Heart left ventricle (tissue), 16 donors: ENCODE measurements around the gene VPS37B. TPM values are rescaled to one million over a fixed set of nuclear protein-coding genes. Genes with fewer than 3 reads are reported as not detected.
A peak's percentile ranks its signal among the peaks of the same experiment; 100 is the strongest.

Experiments
- ATAC-seq, 4 donors: fragments of 200-7000 bp; cut with Tn5 transposase; one replicate each; pipeline ENCODE4 v1.9.1; 2020 to 2022; ENCODE audit warnings: moderate library complexity in 4 of 4, mild to moderate bottlenecking in 3 of 4, moderate number of reproducible peaks in 1 of 4
- DNase-seq, 5 donors: peaks; one replicate each; pipeline ENCODE4 v3.0.0-alpha.2; 2020
- H3K27ac ChIP-seq, 12 donors: fragments of 200-600 bp; sonication (generic) in 4 of 12; one replicate each; pipeline versions ENCODE4 v1.5.0 to v1.8.0; 2016 to 2022; ENCODE audit warnings: mild to moderate bottlenecking in 2 of 12
- H3K27me3 ChIP-seq, 9 donors: fragments of 200-600 bp; sonication (generic) in 2 of 9; one replicate each; pipeline versions ENCODE4 v1.5.1 to v1.8.0; 2016 to 2022; ENCODE audit warnings: mild to moderate bottlenecking in 3 of 9
- H3K36me3 ChIP-seq, 9 donors: fragments of 200-600 bp; sonication (generic) in 2 of 9; one replicate each; pipeline versions ENCODE4 v1.5.0 to v1.8.0; 2018 to 2022; ENCODE audit warnings: mild to moderate bottlenecking in 2 of 9
- H3K4me1 ChIP-seq, 12 donors: fragments of 200-600 bp; sonication (generic) in 4 of 12; one replicate each; pipeline versions ENCODE4 v1.5.0 to v1.8.0; 2016 to 2022; ENCODE audit warnings: mild to moderate bottlenecking in 3 of 12
- H3K4me3 ChIP-seq, 12 donors: fragments of 200-600 bp; sonication (generic) in 4 of 12; one replicate each; pipeline versions ENCODE4 v1.5.0 to v1.8.0; 2017 to 2022; ENCODE audit warnings: mild to moderate bottlenecking in 9 of 12, moderate library complexity in 4 of 12
- H3K9me3 ChIP-seq, 12 donors: fragments of 200-600 bp; sonication (generic) in 4 of 12; one replicate each; pipeline versions ENCODE4 v1.5.0 to v1.8.0; 2016 to 2022; ENCODE audit warnings: mild to moderate bottlenecking in 1 of 12
- POLR2A ChIP-seq, 2 donors: fragments of 450-650 bp; IDR thresholded peaks; one replicate each; pipeline ENCODE4 v1.6.1; 2017; ENCODE audit warnings: antibody characterized with exemption in 2 of 2, mild to moderate bottlenecking in 2 of 2, moderate library complexity in 2 of 2
- WGBS, 4 donors: extraction: QIAGEN DNeasy Blood & Tissue Kit in 2 of 4; methylation state at CpG; one replicate each; pipeline versions ENCODE4 v1.1.5 to v1.1.7; 2013 to 2018; 5-methylcytosine and 5-hydroxymethylcytosine counted together
- intact Hi-C, 10 donors: fragments of 100-400 bp; cut with DNase I; formaldehyde crosslinking; loops; one replicate each; pipeline versions ENCODE4 v1.11.1 to v1.14.2; 2022
- polyA plus RNA-seq, 2 donors: library from polyadenylated mRNA; stranded (reverse); fragments of 200-250 nt; gene quantifications; one replicate each; pipeline ENCODE4 v1.2.3, GENCODE V29; 2013
- total RNA-seq, 9 donors: library from RNA; depleted of rRNA in 2 of 9; stranded (reverse); fragments of >200 nt in 2 of 9; fragmentation: NEBNext Ultra II Directional in 3 of 9; extraction: Animal tissue kit (Norgen Biotek cat#: 25700) in 3 of 9; gene quantifications; one replicate each; pipeline versions ENCODE4 v1.1.0 to v1.2.4, GENCODE V29; 2016 to 2023
- TF ChIP-seq, protein P1 (sequence below), 12 donors: fragments of 200-600 bp; sonication (generic) in 4 of 12; IDR thresholded peaks; one replicate each; pipeline versions ENCODE4 v1.5.0 to v1.8.0; 2018 to 2022; ENCODE audit warnings: antibody characterized with exemption in 12 of 12, mild to moderate bottlenecking in 5 of 12
- donor health status: ischemic (EF 13 %, LVEDD 7.1; RV severe dilation, severe dysfunction).
- donor health status: healthy with polysubstance abuse.
- donor health status: DM: no; HTN: yes; CAD: no.
- donor health status: DM: no; HTN: no; CAD: no.
- donor health status: ischemic (EF 25% LVEDD 6.9; RV normal size, moderate dysfunction).
- donor health status: ischemic (EF 25% LVEDD 5.7; RV mildly dilated, moderate dysfunction).
- donor health status: healthy.
- donor health status: DM: yes; HTN: yes; CAD: no.
- donor health status: ischemic (EF 35%, LVEDD 5.7; RV mildly dilated, moderate dysfunction).
- donor health status: nonischemic (EF 11% LVEDD 7.7; RV severe dilation, severe dysfunction).
- donor health status: DM: yes; HTN: yes; CAD: no.
- donor health status: PGD.
- donor health status: ischemic (EF 29% LVEDD 5.4; RV normal size, mild dysfunction).
- donor health status: nonischemic (EF 23%, LVEDD 6.1; RV moderate dilation, normal function).

VPS37B gene
- total and polyA plus RNA-seq, 11 donors: 14.5 to 51.2 (median 21.7) TPM

DNA sequence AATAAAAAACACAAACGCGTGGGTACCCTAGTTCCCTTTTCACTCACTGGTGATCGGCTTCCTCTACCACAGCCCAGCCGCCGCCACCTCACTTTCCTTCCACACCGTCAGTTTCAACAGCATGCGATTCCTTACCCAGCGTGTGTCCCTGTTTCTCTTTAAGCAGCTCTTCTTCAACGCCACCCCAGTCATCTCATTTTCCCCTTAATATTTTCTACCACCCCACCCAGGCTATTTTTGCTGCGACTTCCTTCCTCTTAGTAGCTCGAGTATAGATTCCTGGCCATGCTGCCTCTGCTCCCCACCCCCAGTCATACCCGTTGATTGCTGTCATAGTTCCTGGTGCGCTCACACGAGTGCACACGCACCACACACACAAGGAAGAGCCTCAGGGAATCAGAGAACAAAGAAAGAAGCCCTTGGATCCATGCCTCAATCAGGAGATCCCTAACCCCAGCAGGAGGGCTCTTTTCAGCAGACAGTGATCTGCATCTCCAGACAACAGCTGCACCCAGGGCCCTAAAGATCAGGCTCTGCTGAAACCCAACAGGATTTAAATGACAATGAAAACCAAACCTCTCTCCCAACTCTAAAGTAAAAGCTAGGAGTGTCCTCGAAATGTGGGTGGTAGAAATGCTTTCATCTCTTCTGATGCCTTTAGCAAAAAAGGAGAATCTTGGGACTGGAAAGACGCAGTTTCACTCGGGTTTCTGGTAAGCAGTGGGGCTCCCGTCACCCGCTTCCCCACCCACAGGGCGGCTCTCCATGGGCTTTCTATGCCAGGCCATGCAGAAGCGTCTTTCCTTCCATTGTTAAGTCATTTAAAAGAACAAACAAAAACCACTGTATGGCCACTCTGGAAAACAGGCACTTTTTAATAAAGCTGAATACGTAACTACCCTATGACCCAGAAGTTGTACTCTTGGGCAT lies 23.8 kb downstream of the VPS37B start:
- peak; percentile 29 to 71 (median 58) for ATAC-seq
- TF ChIP-seq, protein P1, sequence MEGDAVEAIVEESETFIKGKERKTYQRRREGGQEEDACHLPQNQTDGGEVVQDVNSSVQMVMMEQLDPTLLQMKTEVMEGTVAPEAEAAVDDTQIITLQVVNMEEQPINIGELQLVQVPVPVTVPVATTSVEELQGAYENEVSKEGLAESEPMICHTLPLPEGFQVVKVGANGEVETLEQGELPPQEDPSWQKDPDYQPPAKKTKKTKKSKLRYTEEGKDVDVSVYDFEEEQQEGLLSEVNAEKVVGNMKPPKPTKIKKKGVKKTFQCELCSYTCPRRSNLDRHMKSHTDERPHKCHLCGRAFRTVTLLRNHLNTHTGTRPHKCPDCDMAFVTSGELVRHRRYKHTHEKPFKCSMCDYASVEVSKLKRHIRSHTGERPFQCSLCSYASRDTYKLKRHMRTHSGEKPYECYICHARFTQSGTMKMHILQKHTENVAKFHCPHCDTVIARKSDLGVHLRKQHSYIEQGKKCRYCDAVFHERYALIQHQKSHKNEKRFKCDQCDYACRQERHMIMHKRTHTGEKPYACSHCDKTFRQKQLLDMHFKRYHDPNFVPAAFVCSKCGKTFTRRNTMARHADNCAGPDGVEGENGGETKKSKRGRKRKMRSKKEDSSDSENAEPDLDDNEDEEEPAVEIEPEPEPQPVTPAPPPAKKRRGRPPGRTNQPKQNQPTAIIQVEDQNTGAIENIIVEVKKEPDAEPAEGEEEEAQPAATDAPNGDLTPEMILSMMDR (IDR thresholded peaks at IDR 0.05): no peak
- no peak for TF ChIP-seq POLR2A (IDR thresholded peaks at IDR 0.05)
- no peaks in the 10 kb centered on the region for H3K9me3 ChIP-seq
- peak; percentile 68 to 81 (median 78) for DNase-seq
- WGBS, 4 donors: 23 to 33% (median 27%) methylated on average over 23 of the region's 23 CpGs
- peaks cover 0 to 41% (median 31%) of the 10 kb centered on the region in 9 donors for H3K36me3 ChIP-seq
- peaks cover 17 to 99% (median 85%) of the 10 kb centered on the region in 12 donors for H3K4me1 ChIP-seq
- peak overlapping the region in 11 of 12 donors; percentile 16 to 60 (median 50) for H3K4me3 ChIP-seq
- no peaks in the 10 kb centered on the region for H3K27me3 ChIP-seq
- intact Hi-C loops: loop anchor here in 1 of 10 donors (2.0 kb wide), 1 partner anchor 17 kb away; no protein-coding TSS in a partner anchor
- H3K27ac ChIP-seq: peak overlapping the region; percentile 83 to 93 (median 87)

DNA sequence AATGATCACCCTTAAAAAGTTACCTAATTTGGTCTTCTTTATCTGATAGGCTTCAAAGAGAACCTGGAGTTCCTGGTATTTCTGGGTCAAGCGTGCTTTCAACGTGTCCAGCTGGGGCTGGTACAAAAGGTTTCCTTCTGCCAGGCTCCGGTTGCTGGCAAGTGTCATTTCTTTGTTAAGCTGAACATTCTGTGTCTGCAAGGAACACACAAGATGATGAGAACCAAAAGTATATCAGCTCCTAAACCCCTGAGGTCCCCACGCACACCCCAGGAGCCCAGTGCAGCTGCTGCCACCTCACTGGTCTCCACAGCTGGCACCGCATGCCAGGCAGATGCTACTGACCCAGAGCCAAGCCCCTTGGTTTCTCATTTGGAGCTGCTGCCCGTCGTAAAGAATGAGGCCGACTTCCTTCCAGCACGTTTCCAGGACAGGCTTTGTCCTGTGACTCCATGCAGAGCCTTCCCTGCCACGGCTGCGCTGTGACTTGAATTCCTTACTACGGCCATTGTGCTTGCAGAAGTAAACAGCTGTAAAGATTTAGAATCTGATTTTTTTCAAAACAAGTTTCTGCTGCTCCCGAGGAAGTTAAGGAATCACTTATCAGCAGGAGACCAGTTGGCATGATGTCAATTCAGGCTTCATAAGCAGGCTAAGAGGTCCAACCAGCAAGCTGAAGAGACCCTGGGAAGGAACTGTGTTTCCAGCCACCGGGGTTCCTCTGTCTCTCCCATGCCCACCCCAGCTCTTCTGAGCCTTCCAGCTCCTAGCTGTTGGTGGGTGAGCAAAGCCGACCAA lies 24.9 kb downstream of the VPS37B start:
- 10 to 21% (median 16%) methylated on average over 12 to 15 of the region's 15 CpGs for WGBS, 4 donors

DNA sequence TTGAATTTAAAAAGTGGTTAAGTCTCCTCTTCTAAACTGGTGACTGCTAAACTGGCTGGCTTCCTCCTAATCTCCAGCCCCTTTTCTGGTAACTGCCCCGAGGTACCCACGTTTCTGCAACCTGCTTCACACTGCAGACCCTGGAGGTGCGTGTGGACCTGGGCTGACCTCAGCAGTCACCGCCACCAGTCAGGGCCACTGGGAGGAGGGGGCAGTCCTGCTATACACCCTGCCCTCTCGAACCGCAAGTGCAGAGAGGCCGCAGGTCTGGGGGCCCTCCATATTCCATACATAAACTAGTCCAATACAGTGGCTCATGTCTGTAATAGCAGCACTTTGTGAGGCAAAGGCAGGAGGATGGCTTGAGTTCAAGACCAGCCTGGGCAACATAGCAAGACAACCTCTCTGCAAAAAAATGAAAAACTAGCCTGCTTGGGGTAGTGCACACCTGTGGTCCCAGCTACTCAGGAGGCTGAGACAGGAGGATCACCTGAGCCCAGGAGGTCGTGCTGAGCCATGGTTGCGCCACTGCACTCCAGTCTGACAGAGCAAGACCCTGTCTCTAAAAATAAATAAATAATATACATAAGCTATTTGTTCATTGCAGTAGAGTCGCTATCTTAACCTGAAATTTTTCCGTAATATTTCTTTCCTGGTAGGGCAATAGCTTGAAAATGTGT lies 25.6 kb downstream of the VPS37B start:
- peaks cover 20 to 98% (median 84%) of the 10 kb centered on the region in 12 donors for H3K4me1 ChIP-seq

More for the DNA sequence above, 24.9 kb downstream of the VPS37B start:
- DNase-seq: peak in 2 of 5 donors; percentile 58 to 62
- peak overlapping the region in 11 of 12 donors; percentile 16 to 60 (median 50) for H3K4me3 ChIP-seq
- TF ChIP-seq POLR2A (IDR thresholded peaks at IDR 0.05): no peak
- TF ChIP-seq, protein P1 (IDR thresholded peaks at IDR 0.05): no peak
- H3K27me3 ChIP-seq: no peaks in the 10 kb centered on the region
- intact Hi-C loops: no loop called here
- peak overlapping the region; percentile 83 to 93 (median 87) for H3K27ac ChIP-seq
- peak in 1 of 4 donors; percentile 18 for ATAC-seq
- peaks cover 0 to 47% (median 41%) of the 10 kb centered on the region in 9 donors for H3K36me3 ChIP-seq
- no peaks in the 10 kb centered on the region for H3K9me3 ChIP-seq
- peaks cover 21 to 99% (median 85%) of the 10 kb centered on the region in 12 donors for H3K4me1 ChIP-seq

More for the DNA sequence above, 25.6 kb downstream of the VPS37B start:
- Histone ChIP-seq H3K4me3 (peak overlapping the region in 8 of 12 donors; percentile 47 to 60 (median 54)), H3K9me3 (no peaks in the 10 kb centered on the region), H3K27ac (peak overlapping the region in 11 of 12 donors; percentile 83 to 93 (median 87)), H3K36me3 (peaks cover 0 to 55% (median 43%) of the 10 kb centered on the region in 9 donors), H3K27me3 (no peaks in the 10 kb centered on the region)
- no peak for TF ChIP-seq POLR2A (IDR thresholded peaks at IDR 0.05)
- TF ChIP-seq, protein P1 (IDR thresholded peaks at IDR 0.05): no peak
- WGBS, 4 donors: 79 to 86% (median 80%) methylated on average over 11 of the region's 11 CpGs
- ATAC-seq (no peak), DNase-seq (peak in 2 of 5 donors; percentile 16 to 30)
- intact Hi-C loops: no loop called here
